Measurements from ENCODE around the gene UPF2. TPM values are rescaled to one million over a fixed set of nuclear protein-coding genes. Genes with fewer than 3 reads are reported as not detected.

The UPF2 gene
- total RNA-seq, 4 donors from 2014 or later: 22.8 to 36.3 (median 26.6) TPM

GRCh38 chr10:11933577-11934223 is 108.9 kb downstream of the UPF2 start:
- intact Hi-C loops (cut with DNase I): no loop called here
- Histone ChIP-seq H3K36me3 (peaks cover 21 to 26% of the 10 kb centered on the region in 2 donors), H3K4me1 (no peaks in the 10 kb centered on the region), H3K4me3 (replicated peaks in 1 of 3) (no peak overlapping the region), H3K27me3 (no peaks in the 10 kb centered on the region), H3K27ac (peak overlapping the region in 2 of 3 donors; percentile 5 to 9), H3K9me3 (no peaks in the 10 kb centered on the region)
- DNase-seq: no peak
- TF ChIP-seq POLR2A (IDR thresholded peaks at IDR 0.05) (no peak), CTCF (IDR thresholded peaks at IDR 0.05) (no peak)
- WGBS, 2 donors: 75 to 80% methylated on average over 3 of the region's 3 CpGs

GRCh38 chr10:11931038-11931437 is 111.6 kb downstream of the UPF2 start:
- TF ChIP-seq CTCF (IDR thresholded peaks at IDR 0.05): no peak
- TF ChIP-seq POLR2A (IDR thresholded peaks at IDR 0.05): no peak
- H3K36me3 ChIP-seq: peaks cover 30 to 37% of the 10 kb centered on the region in 2 donors
- H3K27me3 ChIP-seq: no peaks in the 10 kb centered on the region
- intact Hi-C loops (cut with DNase I): no loop called here
- H3K4me1 ChIP-seq: peaks cover 0 to under 1% of the 10 kb centered on the region in 2 donors
- DNase-seq: no peak
- no peaks in the 10 kb centered on the region for H3K9me3 ChIP-seq
- H3K27ac ChIP-seq: no peak overlapping the region
- H3K4me3 ChIP-seq (replicated peaks in 1 of 3): no peak overlapping the region
- 95 to 98% methylated on average over 4 of the region's 4 CpGs for WGBS, 2 donors

- 93 to 94% methylated on average over 8 of the region's 8 CpGs for WGBS, 2 donors
- TF ChIP-seq CTCF (IDR thresholded peaks at IDR 0.05) (no peak), POLR2A (IDR thresholded peaks at IDR 0.05) (no peak)
- DNase-seq: no peak
- Histone ChIP-seq H3K4me3 (replicated peaks in 1 of 3) (no peak overlapping the region), H3K27me3 (no peaks in the 10 kb centered on the region), H3K36me3 (peaks cover 30 to 32% of the 10 kb centered on the region in 2 donors), H3K9me3 (no peaks in the 10 kb centered on the region), H3K27ac (no peak overlapping the region), H3K4me1 (peaks cover 6% of the 10 kb centered on the region in 2 donors)
- intact Hi-C loops (cut with DNase I): no loop called here
Observed at GRCh38 chr10:11930312-11930978, 112.2 kb downstream of the UPF2 start.

- WGBS, 2 donors: 94 to 100% methylated on average over 3 of the region's 3 CpGs
- DNase-seq: no peak
- H3K4me3 ChIP-seq (replicated peaks in 1 of 3): no peak overlapping the region
- H3K27me3 ChIP-seq: no peaks in the 10 kb centered on the region
- H3K27ac ChIP-seq: no peak overlapping the region
- intact Hi-C loops (cut with DNase I): no loop called here
- TF ChIP-seq POLR2A (IDR thresholded peaks at IDR 0.05) (no peak), CTCF (IDR thresholded peaks at IDR 0.05) (no peak)
- peaks cover 28 to 30% of the 10 kb centered on the region in 2 donors for H3K36me3 ChIP-seq
- H3K9me3 ChIP-seq: no peaks in the 10 kb centered on the region
- peaks cover 12 to 17% of the 10 kb centered on the region in 2 donors for H3K4me1 ChIP-seq
Observed at GRCh38 chr10:11927746-11928145, 114.9 kb downstream of the UPF2 start.

- 85 to 86% methylated on average over 11 of the region's 11 CpGs for WGBS, 2 donors
- Histone ChIP-seq H3K4me1 (peaks cover 12 to 17% of the 10 kb centered on the region in 2 donors), H3K36me3 (peaks cover 19 to 21% of the 10 kb centered on the region in 2 donors), H3K9me3 (no peaks in the 10 kb centered on the region), H3K27me3 (no peaks in the 10 kb centered on the region), H3K27ac (no peak overlapping the region), H3K4me3 (replicated peaks in 1 of 3) (no peak overlapping the region)
- intact Hi-C loops (cut with DNase I): no loop called here
- TF ChIP-seq CTCF (IDR thresholded peaks at IDR 0.05) (no peak), POLR2A (IDR thresholded peaks at IDR 0.05) (no peak)
- DNase-seq: no peak
Observed at GRCh38 chr10:11921800-11922392, 120.7 kb downstream of the UPF2 start.

Data from thyroid gland (tissue), 4 donors.